Suppressor macrophage treated with lipopolysaccharide for 1 hour (primary cell): ENCODE measurements around the gene NUAK1.

ENCODE experiments used
- DNase-seq, 3 donors: peaks; one replicate each; pipeline ENCODE4 v3.0.0-alpha.2; 2020 to 2022

The NUAK1 gene

DNA sequence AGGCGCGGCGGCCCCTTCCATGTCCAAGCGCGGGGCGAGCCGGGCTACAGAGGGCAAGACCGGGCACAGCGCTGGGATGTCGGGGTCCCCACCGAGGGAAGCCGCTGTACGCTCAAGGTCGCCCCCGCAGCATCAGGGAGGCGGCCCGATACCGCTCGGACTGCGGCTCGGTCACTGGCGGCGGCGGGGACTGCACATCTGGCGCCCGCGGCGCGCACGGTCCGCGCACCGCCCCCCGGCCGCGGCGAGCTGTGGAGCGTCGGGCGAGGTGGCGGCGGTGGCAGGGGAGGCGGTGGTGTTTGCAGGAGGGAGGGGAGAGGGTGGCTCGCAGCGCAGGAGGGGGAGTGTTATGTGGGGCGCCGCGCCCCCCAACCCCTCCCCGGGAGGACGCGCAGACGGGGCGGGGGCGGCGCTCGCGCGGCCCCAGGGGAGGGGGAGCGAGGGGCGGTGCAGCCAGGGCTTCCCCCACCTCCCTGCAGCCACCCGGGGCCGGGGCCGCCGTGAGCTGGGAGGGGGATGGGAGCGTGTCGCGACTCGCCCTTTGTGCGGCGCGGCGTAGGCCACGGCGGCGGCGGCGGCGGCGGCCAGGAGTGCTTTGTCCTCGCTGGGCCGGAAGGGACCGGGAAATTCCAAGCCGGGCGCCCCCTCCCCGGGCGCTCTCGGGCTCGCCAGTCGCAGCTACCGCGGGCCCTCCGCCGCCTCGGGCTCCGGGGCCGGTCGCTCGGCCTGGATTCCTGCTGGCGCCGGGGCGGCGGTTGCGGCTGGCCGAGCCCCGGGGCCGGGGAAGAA lies at the start of gene NUAK1:
NUAK1 (minus strand) TSS at position 322 of the 789 bp plus-strand sequence; CDS start at position 21, 301 bp downstream.
- DNase-seq = peak in 2 of 3 donors; percentile 34 to 46

DNA sequence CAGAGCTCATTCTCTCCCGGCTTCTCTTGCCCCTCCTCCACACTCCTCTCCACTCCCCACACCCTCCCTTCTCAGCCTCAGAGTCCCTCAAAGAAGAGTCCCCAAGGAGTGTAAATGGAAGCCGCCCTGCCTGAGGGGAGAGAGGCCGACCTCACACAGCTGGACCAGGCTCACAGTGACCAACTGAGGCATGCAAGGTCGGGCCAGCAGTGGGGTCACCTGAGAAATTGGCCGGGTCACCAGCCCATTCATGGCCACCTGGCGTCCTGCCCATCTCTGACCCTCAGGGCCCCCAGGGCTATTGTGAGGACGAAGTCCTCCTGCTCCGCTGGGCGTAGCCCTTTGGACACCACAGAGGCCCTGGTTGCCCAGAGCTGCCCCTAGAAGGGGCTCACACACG lies 49.5 kb upstream of the NUAK1 start:
- DNase-seq = no peak

DNA sequence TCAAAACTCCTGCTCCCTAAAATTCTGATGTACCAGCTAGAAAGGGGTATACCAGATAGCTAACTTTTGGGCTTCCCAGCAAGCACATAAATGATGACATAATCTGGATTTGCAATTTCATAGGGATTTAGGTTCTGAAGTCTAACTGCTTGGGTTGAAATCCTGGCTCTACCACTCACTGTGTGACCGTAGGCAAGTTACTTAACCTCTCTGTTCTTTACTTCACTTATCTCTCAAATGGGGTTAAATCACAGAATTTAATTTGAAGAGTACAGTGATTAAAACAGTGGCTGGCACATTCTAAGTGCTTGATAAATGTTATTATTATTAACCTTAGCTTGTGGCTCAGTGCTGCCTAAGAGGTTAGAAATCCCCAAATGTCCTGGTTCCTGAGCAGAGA lies 49.1 kb upstream of the NUAK1 start:
- DNase-seq = no peak

DNA sequence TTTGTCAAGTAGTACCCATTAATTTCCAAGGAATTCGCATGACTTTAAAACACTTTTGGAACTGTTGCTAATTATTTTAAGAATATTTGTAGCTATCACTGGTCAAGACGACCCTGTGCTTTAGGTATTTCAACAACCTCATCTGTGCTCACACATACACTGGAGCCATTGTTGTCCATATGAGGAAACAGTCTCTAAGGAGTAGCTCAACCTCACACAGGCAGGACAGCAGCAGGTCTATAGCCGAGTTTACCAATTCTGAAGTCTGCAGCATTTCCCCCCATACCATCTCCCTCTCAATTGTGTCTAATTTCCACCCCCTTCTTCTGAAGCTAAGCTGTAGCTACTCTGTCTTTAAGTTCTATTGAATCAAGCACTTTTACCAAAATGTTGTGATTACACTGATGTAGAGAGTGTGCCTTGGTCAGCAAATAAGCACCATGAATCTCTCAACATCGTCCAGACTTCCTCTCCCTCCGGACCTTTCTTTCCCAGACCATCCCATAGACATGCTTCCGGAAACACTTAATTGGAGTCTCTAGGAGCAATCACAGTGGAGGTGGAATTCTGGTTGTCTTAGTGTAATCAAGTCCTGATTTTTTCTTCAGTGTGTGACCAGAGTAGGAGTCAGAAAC lies 48.5 kb upstream of the NUAK1 start:
- no peak for DNase-seq

DNA sequence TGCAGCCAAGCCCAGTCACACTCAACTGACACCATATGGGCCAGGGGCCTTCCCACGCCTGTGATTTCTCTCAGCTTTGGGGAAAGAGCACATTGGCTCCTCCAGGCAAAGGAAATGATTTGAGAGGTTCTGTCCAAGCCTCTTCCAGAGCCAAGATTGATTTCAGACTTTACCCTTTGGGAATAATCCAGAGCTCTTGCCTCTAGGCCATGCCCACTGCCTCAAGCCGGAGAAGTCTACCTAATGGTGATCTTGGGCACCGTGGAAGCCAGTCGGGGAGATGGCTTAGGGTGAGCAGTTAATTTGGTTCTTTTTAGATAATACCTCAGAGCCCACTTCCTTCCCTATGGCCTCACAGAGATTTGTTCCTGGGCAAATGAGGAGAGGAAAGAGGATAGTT lies 45.0 kb upstream of the NUAK1 start:
- no peak for DNase-seq

DNA sequence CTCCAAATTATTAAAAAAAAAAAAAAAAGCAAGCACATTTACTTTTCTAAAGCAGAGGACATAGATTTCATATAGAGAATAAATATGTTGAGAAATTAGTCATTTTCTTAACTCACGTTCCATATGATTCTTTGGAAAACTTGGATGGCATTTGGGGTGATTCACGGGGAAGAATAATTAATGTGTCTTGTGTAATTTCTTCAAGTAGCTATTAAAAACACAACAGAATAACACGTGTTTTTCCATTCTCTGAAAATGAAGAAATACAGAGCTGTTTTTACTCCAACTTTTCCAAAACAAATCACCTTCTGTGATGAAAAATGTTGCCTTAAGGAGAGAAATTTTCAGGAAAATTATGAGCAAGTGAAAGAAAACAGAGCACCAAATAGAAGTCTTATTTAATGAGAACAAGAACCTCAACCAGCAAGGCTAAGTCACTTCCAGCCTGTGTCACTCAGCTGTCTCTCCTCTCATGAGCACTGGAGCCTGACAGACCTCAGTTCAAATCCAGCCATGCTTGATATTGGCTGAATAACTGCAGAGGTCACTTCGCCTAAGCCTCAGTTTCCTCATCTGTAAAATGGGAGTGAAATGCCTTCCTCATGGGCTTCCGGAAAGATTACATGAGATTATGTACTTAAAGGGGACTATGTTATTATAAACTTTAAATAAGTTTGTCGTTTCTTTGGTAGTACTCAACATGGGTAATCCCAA lies 42.8 kb upstream of the NUAK1 start:
- DNase-seq = no peak

DNA sequence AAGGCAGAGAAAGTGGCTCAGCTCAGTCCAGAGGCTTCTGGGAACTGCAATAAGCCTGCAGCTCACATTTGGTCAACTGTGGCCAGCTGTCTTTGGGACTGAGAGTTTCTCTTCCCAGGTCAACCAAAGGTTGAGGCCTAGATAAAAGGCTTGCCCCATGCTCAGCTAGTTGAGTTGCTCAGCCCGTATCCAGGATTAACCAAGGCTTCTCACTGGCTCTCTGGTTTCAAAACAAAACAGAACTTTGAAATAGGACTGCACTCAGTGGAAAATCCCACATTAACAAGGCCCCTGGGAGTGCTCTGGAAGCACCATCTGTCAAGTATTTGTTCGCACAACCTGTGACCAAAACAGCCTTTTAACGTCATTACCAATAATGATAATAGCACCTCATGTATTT lies 40.3 kb upstream of the NUAK1 start:
- DNase-seq = no peak

DNA sequence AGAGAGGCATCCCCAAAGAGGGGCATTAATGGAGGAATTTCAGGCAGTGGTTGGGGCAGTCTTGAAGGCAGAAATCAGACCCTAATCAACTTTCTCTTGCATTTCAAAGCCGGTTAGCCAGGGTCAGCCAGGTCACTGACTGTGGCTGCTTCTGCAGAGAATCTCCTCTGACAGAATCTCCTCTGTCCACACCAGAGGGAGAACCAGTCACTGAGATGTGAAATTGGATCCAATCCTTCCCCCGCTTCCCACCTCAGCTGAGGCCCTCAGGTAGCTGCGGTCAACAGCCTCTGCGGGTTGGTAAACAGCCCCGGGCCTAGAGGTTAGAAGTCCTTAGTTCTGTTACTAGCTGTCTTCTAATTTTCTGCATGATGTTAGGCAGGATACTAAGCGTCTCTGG lies 39.8 kb upstream of the NUAK1 start:
- DNase-seq = no peak

DNA sequence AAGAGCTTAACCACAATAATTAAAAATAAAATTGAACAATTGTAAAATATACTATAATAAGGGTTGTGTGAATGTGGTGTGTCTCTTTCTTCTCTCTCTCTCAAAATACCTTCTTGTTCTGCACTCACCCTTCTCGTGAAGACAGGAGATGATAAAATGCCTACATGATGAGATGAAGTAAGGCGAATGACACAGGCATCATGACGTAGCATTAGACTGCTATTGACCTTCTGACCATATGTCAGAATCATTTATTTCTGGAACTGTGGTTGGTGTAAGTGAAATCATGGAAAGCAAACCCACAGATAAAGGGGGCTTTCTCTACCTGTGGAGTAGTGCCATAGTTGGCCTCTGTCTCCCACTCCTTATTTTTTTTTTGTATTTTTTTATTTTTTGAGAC lies 37.8 kb upstream of the NUAK1 start:
- no peak for DNase-seq

DNA sequence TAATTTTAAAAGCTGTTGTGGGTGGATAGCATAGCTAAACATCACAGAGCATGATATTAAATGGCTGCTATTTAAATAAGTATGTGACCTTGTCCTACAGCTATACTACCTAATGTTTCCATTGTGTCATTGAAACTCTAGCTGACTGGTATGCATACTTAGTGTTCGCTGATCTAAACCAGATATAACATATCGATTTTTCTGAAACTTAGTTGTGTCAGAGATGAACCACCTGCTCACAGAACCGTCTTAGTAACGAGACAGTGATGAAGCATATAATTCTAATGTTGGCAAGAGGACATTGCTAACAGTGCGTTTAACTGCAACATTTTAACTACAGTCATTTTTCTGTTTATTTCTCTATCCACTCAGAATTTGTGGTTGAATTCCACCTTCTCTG lies 36.1 kb upstream of the NUAK1 start:
- DNase-seq = no peak

DNA sequence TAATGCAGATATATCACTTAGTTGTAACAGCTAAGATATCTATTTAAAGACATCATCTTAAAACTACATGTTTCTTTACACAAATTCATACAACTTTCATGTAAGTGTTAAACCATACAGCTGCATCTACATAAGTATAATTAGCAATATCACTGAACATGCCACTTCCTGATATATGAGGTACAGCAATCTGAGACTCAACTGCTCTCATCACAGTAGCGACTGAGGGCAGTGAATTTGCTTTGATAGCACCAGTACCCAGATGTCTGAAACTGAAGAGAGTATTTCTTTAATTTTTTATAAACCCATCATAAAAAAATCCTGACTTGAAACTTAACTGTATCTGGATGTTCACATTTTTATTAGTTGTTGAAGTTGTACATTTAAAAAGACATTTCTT lies 34.7 kb upstream of the NUAK1 start:
- DNase-seq = no peak

DNA sequence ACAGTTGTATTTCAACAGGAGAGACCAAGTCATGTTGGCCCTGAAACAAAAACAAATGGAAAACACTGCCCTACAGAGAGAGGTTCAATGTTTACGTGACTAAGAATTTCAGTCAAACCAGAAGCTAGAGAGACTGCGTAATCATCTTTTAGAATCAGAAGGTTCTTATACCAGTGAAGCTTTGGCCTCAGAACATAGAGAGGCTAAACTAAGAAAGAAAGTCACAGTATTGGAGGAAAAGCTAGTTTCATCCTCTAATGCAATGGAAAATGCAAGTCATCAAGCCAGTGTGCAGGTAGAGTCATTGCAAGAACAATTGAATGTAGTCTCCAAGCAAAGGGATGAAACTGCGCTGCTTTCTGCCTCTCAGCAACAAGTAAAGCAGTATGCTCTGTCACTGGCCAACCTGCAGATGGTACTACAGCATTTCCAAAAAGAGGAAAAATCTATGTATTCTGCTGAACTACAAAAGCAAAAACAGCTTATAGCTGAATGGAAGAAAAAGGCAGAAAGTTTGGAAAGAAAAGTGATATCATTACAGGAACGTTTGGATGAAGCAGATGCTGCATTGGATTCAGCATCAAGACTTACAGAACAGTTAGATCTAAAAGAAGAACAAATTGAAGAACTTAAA lies 32.5 kb upstream of the NUAK1 start:
- DNase-seq = no peak

DNA sequence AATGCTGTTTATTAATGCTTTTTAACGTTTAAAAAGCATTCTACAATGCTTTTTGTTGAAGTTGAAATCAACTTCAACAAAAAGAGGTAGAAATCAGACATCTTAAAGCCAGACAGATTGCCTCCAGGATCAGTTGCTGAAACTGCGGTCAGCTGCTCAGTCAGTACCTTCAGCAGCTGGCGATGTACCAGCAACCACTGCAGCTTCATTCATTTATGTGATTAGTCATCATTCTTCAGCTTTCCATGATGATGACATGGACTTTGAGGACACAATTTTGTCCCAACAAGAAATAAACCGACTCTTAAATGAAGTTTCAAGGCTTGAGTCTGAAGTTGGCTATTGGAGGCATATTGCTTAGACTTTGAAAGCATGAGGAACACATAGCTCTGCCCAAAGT lies 31.5 kb upstream of the NUAK1 start:
- DNase-seq = no peak

DNA sequence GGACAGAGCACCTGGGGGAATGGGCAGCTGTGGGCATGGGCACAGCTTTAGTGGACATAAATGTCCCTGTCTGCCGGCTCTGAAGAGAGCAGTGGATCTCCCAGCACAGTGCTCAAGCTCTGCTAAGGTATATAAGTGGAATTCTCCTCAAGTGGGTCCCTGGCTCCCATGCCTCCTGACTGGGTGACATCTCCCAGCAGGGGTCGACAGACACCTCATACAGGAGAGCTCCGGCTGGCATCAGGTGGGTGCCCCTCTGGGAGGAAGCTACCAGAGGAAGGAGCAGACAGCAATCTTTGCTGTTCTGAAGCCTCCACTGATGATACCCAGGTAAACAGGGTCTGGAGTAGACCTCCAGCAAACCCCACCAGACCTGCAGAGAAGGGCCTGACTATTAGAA lies 25.0 kb upstream of the NUAK1 start:
- DNase-seq = no peak

DNA sequence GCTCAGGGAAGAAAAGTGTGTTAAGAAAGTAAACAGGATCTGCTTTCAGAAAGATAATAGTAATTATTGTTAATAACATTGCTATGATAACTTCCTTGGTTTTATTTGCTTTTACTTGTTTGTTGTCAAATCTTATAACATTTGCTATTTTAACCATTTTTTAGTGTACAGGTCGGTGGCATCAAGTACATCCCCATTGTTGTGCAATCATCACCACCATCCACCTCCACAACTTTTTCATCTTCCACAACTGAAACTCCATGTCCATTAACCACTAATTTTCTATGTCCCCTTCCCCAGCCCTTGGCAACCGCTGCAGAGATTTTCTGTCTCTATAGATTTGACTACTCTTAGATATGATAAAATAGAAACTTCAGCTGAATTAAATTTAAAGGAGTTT lies 22.7 kb upstream of the NUAK1 start:
- DNase-seq = no peak

DNA sequence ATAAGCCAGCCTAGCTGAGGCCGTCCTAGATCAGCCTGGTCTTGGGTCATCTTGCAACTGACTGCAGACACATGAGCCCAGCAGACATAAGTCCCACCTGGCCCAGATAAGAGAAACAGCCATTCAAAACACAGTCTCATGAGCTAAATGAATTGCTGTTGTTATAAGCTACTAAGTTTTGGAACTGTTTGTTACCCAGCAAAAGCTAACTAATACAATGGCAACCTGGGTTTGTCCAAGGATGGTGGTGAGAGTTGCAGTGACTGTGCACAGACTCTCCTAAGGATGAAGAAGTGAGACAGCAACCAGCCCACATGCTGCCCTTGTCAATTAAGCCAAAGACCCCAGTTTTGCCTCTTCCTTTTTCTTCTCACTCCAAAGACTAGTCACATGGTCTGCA lies 22.2 kb upstream of the NUAK1 start:
- DNase-seq = no peak

DNA sequence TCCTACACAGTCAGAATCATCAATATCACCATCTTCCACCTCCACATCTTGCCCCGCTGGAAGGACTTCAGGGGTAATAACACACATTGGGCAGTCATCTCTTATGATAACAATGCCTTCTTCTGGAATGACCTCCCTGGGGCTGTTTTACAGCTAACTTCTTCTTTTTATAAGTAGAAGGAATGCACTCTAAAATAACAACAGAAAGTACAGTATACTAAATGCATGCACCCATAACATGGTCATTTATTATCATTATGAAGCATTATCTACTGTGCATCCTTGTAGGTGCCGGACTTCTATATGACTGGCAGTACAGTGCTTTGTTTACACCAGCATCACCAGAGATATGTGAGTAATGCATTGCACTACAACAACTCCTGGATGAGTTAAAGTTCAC lies 19.0 kb upstream of the NUAK1 start:
- DNase-seq = no peak

DNA sequence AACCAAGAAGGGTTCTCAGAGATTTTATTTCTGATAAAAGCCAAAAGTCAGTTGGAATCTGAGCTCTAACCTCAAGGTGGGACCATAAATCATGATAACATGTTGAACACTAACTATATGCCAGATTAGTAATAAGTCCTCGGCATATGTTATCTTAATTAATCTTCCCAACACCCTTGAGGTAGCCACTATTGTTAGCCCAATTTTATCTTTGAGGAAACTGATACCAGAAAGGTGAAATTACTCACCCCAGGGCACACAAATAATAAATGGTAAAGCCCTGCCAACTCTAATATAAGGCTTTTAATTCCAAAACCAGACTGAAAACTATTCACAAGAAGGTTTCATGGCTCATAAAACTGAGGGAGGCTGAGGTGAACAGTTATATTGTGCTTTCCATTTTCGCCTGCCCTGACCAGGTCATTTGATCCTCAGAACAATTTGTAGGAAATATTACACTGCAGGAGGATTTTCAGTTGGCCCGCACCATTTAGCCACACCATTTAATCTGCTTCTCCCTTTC lies 16.1 kb upstream of the NUAK1 start:
- DNase-seq = no peak

DNA sequence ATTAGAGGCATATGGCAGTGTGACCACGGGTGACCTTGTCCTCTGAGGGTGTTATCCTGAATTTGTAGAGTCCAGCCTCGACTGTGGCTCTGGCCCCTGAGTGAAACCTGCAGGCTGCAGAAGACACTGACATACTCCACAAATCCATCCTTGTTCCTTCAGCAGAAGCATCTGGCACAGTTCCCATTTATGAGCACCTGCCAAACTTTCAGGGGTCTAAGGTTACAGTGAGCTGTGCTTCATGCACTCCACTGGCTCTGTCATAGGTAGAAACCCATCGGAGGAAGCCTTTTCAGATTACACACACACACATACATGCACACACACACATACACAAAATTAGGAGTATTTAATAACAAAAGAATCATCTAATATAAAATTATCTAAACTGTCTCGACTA lies 13.6 kb upstream of the NUAK1 start:
- no peak for DNase-seq

DNA sequence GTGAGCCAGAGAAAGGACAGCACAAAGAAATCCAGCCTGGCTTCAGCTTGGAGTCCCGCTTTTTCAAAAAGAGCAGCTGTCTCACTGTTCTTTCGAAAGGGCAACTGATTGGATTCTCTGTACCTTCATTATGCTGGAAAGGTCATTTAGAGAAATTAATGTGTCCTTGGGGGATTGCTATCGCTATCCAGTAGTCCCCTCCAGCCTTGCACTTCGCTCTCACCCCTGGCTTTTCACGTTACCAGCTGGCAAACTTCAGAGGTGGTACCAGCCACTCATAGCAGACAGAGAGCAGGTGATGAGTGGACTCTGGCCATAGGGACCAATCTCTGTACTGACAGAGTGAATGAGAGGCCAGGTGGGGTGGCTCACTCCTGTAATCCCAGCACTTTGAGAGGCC lies 11.8 kb upstream of the NUAK1 start:
- DNase-seq = no peak

DNA sequence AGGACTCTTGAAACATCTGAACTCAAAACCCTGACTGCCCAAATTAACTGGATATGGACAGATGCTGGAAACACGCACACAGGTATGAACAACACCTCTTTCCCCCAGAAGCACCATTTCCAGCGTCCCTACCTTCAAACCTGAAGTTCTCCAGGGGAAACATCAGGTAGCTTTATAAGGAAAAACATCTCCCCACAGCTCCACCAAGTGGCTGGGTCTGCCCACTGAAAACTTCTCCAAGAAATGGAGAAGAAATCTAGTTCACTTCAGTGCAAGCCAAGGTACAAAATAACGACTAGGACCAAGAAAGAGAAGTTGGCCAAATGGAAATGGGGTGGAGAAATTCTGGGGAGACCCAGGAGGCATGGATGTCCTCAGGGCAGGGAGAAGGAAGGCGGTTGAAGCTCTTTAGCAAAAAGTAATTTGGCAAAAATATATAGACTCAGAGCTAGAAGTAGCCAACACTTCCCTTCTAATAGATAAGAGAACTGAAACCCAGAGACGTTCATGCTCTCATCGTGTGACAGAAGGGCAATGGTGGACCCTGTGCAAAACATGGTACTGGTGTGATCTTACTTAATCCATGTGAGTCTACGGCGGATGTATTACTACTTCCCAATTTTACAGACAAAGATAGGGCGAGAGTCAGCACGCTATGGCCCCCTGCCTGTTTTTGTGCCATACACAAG lies 10.5 kb upstream of the NUAK1 start:
- DNase-seq = peak; percentile 26 to 52 (median 42)

DNA sequence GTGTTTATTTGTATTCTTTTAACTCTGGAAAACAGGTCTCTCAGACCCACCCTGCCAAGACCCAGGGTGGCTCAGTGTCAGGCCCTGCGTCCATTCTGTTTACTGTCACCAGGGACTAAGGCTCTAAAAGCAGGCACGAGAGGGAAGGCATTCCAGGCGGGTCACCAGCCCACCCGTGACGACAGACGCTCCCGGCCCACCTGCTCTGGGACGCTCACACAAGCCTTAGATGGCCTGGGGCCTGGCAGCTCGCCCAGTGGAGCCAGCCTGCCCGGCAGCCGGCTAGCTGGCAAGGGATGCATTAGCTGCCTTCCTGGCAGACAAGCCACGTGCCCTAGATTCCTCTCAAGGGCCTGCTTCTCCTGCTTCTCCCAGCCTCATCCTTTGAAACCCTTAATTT lies 9.2 kb upstream of the NUAK1 start:
- DNase-seq = no peak

DNA sequence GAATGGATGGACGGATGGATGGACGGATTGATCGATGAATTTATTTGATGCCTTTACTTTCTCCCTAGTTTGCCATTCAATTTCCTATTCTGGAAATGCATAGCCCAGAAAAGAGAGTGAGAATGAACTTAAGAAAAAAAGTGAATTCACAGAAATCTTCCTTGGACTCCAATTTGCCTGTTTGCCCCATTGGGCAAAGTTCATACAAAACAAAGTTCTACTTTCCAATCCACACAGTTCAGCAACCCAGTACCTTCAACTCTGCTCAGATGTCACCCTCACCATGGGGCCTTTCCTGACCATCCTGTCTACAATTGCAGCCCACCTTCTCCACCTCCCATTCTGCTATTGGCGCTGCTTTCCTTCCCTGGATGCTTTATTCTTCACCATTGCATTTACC lies 8.2 kb upstream of the NUAK1 start:
- DNase-seq = no peak
